SH-SY5Y (cell line): ENCODE measurements around the gene PPP3R1.

Experiments
- GATA2 ChIP-seq: IDR thresholded peaks from 2 replicates; pipeline ENCODE4 v1.6.1; 2011; ENCODE audit warnings: mild to moderate bottlenecking, low read depth, low read length
- GATA3 ChIP-seq: IDR thresholded peaks from 2 replicates; pipeline ENCODE4 v1.6.1; 2011; ENCODE audit warnings: low read depth, mild to moderate bottlenecking, low read length, moderate library complexity

Gene PPP3R1

GRCh38 chr2:68248361-68248760, 4.0 kb downstream of the PPP3R1 start:
- no peak for TF ChIP-seq GATA2
- TF ChIP-seq GATA3 = no peak

DNA sequence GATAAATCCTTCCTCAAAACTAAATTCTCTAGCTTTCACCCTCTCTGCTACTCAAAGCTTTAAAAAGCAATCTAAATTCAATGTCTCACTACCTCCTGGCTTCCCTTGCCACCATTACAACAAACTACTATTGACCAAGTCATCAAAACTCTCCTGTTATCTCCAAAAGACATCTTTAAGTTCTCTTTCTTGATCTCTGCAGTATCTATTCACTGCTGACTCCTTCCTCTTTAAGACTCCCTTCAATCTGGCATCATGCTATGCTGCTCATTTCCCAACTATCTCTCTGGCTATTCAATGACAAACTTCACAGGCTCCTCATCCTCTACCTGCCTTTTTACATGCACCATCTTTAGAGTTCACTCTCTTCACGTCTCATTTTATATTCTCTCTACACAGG, 5.9 kb downstream of the PPP3R1 start:
- TF ChIP-seq GATA2 (no peak), GATA3 (no peak)

DNA sequence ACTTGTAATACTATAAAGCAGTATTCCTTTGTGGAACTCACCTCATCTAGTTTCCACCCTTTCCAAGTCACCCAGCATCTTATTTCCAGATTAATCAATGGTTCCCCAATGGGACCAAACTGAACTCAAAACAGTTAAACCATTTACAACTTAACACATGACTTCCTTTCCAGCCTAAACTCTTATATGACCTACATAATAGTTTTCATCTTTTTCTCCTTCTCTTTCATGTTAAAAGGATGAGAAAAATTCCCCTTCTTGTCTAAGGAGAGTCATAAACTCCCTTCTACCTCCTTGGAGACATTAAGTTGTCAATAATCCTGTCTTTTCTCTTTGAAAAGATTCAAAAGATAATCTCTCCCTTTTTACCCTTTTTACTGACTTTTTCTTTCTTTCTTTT, 6.7 kb downstream of the PPP3R1 start:
- no peak for TF ChIP-seq GATA2
- no peak for TF ChIP-seq GATA3

GRCh38 chr2:68245066-68245465, 7.3 kb downstream of the PPP3R1 start:
- TF ChIP-seq GATA3 (no peak), GATA2 (no peak)

DNA sequence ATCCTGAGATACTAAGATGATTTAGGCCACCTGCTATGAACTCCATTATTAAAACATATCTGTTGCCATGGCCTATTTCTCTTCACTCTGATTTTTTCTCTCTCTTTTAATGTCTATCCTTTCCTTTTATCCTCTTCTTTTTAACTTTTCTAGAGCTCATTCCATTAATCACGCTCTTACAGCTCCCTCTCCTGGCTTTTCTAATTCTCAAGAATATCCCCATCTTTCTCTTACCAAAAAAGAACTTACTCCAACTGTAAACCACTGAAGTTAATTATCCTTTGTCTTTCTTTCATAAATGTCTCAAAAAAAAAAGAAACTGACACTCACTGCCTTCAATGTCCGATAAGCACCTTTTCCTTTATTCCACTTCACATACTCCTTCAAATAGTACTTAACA, 7.9 kb downstream of the PPP3R1 start:
- no peak for TF ChIP-seq GATA3
- no peak for TF ChIP-seq GATA2

DNA sequence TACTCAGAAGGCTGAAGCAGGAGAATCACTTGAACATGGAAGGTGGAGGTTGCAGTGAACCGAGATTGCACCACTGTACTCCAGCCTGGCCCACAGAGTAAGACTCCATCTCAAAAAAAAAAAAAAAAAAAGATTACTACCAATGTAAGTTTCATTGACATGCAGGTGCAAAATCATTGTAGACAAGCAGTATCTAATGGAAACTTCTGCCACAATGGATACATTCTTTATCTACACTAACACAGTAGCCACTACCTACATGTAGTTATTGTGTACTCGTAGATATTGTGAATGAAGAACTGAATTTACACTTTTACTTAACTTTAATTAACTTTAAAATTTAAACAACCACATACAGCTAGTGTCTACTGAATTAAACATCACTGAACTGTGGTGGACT, 10.6 kb downstream of the PPP3R1 start:
- TF ChIP-seq GATA3 (no peak), GATA2 (no peak)

GRCh38 chr2:68240446-68240845, 11.9 kb downstream of the PPP3R1 start:
- TF ChIP-seq GATA3 = no peak
- TF ChIP-seq GATA2 = no peak

DNA sequence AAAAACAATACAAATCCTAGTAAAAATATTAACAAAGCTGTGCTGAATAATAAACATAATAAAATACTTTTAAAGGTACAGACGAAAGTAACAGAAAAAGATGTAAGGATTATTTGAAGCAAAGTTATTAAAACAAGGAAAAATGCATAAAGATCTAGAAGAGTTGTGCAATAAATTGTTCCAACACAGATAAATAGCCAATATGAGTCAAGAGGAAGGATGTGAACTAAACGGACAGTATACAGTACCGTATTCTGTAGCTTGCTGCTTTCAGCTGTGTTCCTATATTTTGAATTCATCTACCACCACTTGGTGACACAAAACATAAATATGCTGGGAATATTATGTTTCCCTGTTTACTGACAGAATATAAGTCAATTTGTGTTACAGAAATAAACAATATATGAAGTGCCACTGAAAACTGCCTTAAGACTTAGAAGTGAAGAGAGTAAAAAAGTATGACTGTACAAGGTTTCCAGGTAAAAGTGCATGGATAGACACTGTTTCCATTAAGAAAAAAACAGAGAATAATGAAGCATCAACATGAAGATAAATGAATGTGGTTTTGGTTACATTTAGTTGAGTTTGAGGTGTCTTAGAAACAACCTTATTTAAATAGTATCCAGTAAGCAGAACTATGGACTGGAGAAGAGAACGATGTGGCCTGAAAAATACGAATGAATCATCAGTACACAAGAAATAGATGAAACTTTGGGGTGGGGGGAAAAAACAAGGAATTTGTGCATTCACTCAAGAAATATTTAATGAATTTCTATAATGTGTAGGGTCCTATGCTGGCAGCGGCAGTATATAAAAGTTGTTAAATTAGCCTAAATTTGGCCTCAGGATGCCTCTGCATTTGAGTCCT, 13.1 kb downstream of the PPP3R1 start:
- TF ChIP-seq GATA2 (no peak), GATA3 (no peak)

GRCh38 chr2:68237976-68238580, 14.3 kb downstream of the PPP3R1 start:
- no peak for TF ChIP-seq GATA2
- TF ChIP-seq GATA3 = no peak

- TF ChIP-seq GATA2 (no peak), GATA3 (no peak)
Observed at GRCh38 chr2:68237404-68237803, 14.9 kb downstream of the PPP3R1 start.

GRCh38 chr2:68236876-68237275, 15.5 kb downstream of the PPP3R1 start:
- TF ChIP-seq GATA2 (no peak), GATA3 (no peak)

DNA sequence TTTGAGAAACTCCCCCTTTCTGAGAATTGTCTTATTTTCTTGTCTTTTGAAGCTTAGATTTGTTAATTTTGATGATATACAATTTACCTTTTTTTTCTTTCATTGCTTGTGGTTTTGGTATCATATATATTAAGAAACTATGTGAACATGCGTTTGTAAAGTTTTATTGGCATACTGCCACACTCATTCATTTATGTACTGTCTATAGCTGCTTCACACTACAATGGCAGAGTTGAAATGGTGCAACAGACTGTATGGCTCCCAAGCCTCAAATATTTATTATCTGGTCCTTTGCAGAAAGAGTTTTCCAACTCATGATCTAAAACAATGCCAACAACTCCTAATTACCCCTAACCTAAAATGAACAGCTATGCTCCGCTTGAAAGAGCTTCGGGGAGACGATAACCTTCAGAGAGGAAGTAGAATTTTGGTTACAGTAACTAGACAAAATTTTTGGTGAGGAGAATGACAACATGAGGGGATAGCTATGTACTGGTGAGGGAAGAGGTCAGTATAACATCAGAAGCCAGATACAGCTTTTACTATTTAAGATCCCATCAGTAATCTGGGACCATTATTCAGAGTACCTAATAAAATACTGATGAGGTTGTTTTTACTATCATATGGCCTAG, 16.1 kb downstream of the PPP3R1 start:
- TF ChIP-seq GATA3 (no peak), GATA2 (no peak)

- TF ChIP-seq GATA3 (no peak), GATA2 (0 out of 2 replicates have a peak, but pooled peaks have one; percentile 5)
Observed at GRCh38 chr2:68235090-68235489, 17.2 kb downstream of the PPP3R1 start.

GRCh38 chr2:68234405-68234804, 17.9 kb downstream of the PPP3R1 start:
- TF ChIP-seq GATA3 (no peak), GATA2 (no peak)

DNA sequence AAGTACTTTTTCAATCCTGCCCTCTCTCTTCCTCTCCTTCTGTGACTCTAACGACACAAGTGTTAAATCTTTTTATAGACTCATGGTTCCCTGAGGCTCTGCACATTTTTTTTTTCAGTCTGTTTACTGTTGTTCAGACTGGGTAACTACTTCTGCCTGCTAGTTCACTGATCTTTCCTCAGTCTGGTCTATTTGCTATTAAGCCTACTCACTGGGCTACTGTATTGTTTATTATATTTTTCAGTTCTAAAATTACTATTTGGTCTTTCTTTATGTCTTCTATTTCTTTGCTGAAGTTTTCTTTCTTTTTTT, 21.3 kb downstream of the PPP3R1 start:
- TF ChIP-seq GATA3 = no peak
